HG03025 (cell line): ENCODE measurements around the gene EFCAB8.
"Not testable (repeated sequence)": the region's sequence is repeated elsewhere in the genome, so short reads cannot be mapped to it uniquely, and the experiment has no call there.

Source experiments
- ATAC-seq: cut with Tn5 transposase; IDR thresholded peaks from one replicate; pipeline ENCODE4 v1.9.1; 2021; ENCODE audit warnings: mild to moderate bottlenecking, moderate library complexity; ENCODE audit not compliant: unreplicated experiment, low FRiP score

Gene EFCAB8

DNA sequence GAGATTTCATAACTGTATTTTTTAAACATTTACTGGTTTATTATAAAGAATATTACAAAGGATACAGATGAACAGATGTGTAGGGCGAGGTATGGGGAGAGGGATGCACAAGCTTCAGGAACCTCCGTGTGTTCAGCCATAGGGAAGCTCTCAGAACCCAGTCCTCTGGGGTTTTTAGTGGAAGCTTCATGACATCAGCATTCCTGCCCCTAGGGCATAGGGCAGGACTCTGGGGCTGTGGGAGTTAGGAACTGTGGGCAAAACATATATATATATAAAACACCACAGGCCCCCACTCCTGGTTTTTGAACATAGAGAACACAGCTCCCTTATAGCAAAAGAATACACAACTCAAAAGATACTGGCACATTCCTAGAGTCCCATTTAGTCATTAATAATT lies 21.9 kb downstream of the EFCAB8 start:
- no peak for ATAC-seq

GRCh38 chr20:32883081-32883480 lies 24.4 kb downstream of the EFCAB8 start:
- ATAC-seq = no peak

- no peak for ATAC-seq
Measured at GRCh38 chr20:32885185-32885584, 26.5 kb downstream of the EFCAB8 start.

DNA sequence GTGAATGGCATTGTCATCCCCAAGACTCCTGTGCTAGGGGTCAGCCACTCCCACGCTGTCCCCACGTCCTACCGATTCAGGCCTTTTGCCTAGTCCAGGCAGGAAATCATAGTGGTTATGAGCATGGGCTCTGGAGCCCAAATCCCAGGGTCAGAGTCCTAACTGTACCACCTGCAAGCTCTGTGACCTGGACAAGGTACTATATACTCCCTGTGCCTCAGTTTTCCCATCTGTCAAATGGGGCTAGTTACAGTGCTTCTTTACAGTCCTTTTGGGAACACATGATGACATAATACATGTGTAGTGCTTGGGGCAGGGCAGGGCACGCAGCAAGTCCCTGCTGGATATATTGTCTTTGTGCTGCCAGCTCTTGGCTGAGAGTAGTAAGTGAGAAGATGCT lies 27.2 kb downstream of the EFCAB8 start:
- no peak for ATAC-seq

DNA sequence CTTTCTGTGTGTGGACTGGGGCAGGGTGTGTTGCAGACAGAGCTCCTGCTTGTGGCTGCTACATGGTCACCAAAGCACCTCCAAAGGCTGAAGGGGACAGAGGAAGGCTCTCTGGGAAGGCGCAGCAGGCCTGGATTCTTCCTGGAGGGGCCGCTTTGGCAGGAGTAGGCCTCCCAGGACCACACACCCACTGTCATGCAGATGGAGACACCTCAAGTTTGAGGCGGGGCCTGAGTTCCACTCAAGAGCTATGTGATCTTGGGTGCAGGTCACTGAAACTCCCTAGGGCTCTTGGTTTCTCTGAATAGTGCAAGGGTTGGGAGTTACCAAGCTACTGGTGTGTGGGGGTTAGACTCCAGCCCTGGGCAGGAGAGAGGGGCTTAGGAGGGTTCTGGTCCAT lies 27.9 kb downstream of the EFCAB8 start:
- no peak for ATAC-seq

DNA sequence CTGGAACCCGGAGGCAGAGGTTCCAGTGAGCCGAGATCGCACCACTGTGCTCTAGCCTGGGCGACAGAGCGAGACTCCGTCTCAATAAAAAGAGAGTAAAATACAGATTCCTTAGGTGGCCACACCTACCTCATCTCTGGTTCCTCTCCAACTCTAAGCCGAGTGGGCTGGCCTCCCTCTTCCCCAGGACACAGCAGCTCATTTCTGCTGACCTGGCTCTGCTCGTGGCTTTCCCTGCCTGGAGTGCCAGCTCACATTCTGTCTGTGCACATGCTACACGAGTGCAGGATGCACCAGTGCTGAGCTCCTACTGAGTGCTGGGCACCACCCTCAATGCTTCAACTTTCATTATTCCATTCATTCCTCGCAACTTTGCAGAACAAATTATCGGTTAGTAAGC lies 28.8 kb downstream of the EFCAB8 start:
- ATAC-seq = no peak

- no peak for ATAC-seq
Measured at GRCh38 chr20:32888636-32889035, 29.9 kb downstream of the EFCAB8 start.

- ATAC-seq = no peak
Measured at GRCh38 chr20:32889281-32889680, 30.6 kb downstream of the EFCAB8 start.

DNA sequence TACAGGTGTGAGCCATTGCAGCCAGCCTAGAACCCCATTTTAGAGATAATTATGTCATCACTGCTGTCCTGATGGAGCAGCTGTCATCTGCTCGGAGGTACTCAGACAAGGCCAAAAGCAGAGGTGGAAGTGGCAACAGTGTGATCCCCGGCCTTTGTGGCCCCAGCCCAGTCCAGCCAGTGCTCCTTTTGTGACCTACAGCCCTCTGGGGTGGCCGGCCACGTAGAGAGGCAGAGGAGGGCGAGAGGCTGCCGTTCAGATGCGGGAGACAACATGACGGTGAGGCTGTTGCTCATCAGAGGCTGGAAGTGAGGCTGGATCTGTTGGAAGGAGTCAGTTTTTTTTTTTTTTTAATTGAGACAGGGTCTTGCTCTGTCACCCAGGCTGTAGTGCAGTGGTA lies 32.8 kb downstream of the EFCAB8 start:
- ATAC-seq = no peak

DNA sequence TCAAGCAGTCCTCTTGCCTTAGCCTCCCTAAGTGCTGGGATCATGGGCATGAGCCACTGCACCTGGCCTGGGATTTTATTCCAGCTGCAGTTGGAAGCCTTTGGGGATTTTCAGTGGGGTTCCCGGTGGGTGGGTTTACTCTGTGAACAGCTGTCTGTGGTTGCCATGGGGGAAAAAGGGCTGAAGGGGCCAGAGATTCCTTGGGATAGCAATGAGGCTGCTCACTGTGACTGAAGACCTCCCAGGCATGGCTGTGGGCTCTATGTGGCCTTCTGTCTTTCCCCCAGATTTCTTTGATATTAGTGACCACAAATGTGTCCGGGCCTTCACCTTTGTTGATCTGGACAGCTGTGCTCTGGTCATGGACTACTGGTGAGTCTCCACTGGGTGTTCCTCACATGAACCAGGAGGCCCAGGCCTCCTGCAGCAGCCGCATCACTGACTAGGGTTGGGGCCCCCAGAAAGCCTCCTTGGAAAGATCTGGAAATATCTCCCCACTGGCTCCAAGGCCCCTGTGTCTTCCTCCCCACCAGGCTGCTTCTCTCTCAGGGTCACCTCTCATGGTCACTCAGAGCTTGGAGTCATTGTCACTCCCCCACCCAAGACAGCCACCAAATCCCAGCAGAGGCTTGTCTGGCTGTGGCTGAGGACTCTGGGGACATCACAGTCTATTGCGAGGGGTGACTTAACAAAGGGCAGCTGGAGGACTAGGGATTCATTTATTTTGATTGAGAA lies 33.4 kb downstream of the EFCAB8 start:
- ATAC-seq = no peak

DNA sequence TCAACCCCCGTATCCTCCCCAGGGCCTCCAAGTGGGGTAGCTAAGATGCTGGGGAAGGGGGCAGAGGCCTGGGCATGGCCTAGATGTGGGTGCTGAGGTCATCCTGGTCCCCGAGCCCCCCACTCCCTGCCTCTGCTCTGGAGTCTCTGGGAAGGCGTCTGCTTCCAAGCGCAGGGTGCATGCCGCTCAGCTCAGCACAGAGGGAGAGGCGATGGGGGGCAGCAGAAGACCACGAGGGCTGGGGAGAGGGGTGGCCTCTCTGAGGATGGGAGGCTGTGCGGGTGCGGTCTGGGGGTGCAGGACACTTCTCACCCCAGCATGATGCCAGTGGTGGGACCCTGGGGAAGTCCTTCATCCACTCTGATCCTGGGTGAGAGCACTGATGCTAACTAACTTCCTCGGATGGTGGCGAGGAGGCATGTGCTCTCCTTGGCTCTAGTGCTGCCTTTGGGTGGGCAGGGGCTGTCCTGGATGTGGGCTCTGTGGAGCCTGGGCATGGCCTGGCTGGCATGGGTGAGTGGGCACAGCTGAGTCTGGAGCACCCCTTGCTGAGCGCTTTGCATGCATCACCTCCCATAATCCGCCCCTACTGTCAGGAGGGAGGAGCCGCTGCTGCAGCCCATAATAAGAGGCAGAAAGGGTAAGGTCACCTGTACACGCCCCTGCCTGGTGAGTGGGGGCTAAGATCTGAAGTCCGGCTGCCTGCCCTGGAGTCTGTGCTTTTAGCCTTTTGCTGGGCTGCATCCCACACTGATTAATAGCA lies 34.7 kb downstream of the EFCAB8 start:
- ATAC-seq = no peak

DNA sequence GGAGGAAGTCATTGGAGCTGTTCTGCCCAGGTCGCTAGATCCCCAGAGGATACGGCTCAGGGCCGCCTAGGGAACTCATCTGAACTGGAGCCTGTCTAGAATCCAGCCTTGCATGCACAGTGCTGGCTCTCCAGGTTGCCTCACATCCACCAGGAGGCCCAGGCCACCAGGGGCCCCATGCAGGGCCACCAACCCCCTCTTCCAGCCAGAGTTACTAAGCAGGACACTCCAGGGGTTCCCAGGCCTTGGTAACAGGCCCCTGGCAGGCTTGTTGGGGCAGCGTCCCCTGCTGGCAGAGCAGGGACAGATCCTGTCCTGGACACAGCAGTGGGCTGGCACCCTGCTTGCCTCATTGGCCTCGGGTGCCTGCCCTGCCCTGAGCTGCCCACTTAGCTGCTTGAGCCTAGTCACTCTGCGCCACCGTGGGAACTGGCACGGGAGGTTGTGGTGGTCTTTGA lies 35.3 kb downstream of the EFCAB8 start:
- no peak for ATAC-seq

DNA sequence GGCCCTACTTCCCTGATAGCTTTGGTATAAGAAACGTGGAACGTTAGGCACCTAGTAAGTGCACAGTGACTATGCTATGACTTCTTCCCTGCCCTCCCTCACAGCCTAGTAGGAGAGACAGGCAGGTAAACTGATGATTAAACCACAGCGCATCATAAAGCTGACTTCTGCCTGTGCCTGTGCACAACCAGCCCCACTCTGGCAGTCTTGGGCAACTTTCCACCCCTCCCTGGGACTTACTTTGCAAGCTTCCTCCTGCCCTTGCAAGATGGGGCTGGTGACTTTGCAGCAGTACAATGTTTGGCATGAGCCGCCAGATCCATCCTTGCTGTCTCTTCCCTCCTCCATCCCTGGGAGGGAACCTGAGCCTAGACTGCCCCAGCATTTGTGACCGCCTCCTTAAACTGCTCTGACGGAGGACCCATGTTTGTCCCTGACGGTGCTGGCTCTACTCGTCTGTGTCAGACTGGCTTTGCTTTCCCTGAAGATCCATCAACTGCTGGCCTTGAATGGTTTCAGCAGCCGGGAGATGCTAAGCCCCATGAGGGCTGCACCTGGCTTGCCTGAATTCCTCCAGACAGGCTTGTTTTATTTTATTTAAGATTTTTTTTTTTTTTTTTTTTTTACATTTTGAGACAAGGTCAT lies 36.1 kb downstream of the EFCAB8 start:
- no peak for ATAC-seq

DNA sequence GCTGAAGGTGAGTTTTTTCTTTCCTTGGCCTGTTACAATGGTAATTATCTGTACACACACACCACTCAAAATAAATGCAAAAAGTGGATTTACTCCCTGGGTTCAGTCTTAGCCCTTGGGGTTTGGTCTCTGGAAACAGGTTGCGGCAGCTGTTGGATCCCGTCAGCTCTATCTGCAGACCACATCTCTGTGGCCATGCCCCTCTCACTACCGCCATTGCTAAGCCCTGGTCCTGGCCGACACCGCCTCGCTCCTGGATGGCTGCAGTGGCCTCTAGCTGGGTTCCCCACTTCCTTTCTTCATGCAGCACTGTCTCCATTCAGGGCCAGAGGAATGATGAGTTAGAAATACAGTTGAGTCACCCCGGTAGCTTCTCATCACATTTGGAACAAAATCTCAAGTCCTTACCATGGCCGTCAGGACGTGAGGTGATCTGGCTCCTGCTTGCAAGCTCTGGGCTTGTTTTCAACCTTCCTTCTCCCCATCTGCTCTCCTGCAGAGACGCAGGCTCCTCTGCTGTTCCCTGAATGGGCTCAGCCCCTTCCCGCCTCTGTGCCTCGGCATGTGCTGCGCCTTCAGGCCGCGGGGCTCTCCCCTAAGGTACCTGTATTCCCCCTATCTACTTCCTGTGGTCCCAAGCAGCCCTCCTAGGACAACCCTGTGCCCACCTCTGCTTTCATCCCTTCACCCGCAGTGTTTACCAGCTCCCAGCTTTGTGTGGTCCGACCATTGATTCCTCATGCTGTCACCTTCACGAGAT lies 38.0 kb downstream of the EFCAB8 start:
- ATAC-seq = no peak

DNA sequence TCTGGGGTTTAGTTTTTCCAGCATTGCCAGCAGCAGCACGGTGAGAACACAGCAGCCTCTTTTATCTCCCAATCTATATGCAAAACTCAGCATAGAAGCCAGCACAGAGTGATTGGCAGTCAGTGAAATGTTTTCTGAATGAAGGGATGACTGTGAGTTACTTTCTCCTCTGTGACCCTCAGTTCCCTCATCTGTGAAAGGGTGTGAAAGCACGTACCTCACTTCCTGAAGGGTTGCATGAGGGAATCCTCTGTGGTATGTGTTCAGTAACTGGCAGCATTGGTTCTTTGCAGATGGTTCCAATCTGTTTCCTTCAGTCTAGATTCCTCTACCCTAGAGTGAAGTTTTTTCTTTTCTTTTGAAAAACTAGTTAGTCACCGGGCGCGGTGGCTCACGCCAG lies 40.0 kb downstream of the EFCAB8 start:
- ATAC-seq = no peak

DNA sequence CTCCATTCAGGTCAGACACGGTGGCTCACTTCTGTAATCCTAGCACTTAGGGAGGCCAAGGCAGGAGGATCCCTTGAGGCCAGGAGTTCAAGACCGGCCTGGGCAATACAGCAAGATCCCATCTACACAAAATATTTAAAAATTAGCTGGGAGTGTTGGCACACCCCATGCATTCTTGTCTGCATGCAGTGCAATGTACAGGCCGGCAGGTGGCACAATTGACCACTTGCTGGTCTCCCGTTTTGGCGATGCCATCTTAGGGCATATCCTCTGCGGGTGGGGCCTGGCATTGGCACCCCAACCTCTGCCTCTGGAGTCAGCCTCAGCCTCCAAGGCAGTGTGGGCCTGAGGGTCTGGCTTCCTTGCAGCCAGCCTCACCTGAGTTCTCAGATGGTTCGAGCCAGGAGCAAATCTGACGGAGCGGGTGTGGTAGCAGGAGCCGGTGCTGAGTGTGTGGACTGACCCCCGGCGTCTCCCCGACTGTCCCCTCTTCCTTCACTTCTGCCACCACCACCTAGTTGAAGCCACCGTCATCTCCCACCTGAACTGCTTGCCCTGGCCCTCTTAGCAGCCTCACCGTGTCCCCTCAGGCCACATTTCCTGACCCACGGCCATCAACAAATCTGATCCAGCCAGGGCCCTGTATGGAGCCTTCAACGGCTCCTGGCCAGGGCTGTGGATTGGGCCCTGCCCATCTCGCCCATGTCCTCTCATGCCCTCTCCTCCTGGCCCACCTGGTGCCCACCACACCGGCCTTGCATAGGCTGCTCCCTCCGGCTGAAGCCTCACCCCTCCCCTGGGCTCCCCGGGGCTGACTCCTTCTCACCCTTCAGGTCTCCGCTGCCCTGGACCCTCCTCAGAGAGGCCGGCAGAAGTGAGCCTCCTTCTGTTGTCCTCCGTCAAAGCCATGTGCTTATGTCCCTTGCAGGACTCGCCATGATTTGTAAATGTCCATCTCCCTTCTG lies 44.0 kb downstream of the EFCAB8 start:
- ATAC-seq = no peak

DNA sequence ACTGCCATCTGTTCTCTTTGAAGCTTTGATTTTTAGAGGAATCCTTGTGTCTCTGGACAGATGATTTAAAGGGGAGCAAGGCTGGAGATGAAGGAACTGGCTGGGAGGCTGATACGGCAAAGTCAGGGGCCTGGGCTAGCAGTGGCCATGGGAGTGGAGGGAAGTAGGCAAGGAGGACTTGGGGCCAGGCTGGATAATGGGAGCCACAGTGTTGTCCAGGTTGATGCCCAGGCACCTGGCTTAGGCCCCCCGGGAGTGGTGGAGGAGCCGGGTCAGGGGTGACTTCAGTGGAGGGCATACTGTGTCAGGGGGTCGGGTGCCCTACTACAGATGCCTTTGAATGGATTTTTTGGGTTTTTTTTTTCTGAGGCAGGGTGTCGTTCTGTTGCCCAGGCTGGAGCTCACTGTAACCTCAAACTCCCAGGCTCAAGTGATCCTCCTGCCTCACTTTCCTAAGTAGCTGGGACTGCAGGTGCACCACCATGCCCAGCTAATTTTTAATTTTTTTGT lies 45.0 kb downstream of the EFCAB8 start:
- no peak for ATAC-seq

GRCh38 chr20:32904678-32905077 lies 46.0 kb downstream of the EFCAB8 start:
- ATAC-seq = not testable (repeated sequence)

DNA sequence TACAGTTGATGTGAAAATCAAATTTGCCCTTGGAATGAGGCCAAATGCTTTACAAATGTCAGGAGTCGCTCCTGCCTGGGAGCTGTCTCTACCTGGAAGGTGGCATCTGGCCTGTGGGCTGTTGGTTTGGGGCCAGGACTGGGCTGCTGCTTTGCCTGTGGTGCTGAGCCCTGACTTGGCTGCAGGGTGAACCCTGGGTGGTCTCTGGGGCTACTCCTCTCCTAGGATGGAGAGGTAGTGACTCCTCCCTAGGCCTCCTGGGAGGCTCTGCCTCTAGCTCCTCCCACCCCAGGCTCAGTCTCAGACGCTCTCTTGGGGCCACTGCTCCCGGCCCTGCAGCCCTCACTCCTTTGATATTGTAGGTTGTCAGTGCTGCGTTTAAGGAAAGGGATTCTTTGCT lies 47.5 kb downstream of the EFCAB8 start:
- ATAC-seq = no peak
